GM12874 (cell line): Measurements from ENCODE around the gene ADCY1.

ENCODE experiments used
- CTCF ChIP-seq: IDR thresholded peaks from 2 replicates; pipeline ENCODE4 v1.5.1; 2011; ENCODE audit warnings: low read depth, mild to moderate bottlenecking, control low read depth, low read length, moderate library complexity; ENCODE audit not compliant: insufficient read depth

Gene ADCY1

GRCh38 chr7:45564886-45565455 lies 9.2 kb upstream of the ADCY1 start:
- TF ChIP-seq CTCF = no peak

GRCh38 chr7:45566386-45566785 lies 7.8 kb upstream of the ADCY1 start:
- TF ChIP-seq CTCF = no peak

GRCh38 chr7:45566961-45567360 lies 7.2 kb upstream of the ADCY1 start:
- no peak for TF ChIP-seq CTCF

- no peak for TF ChIP-seq CTCF
Observed at GRCh38 chr7:45567713-45568112, 6.5 kb upstream of the ADCY1 start.

GRCh38 chr7:45568536-45569289 lies 5.5 kb upstream of the ADCY1 start:
- no peak for TF ChIP-seq CTCF

- TF ChIP-seq CTCF = no peak
Observed at GRCh38 chr7:45569290-45569685, 4.9 kb upstream of the ADCY1 start.

GRCh38 chr7:45570797-45571196 lies 3.4 kb upstream of the ADCY1 start:
- no peak for TF ChIP-seq CTCF
